ENCODE measurements around the gene MAP2K5.

- TF ChIP-seq, protein P1, sequence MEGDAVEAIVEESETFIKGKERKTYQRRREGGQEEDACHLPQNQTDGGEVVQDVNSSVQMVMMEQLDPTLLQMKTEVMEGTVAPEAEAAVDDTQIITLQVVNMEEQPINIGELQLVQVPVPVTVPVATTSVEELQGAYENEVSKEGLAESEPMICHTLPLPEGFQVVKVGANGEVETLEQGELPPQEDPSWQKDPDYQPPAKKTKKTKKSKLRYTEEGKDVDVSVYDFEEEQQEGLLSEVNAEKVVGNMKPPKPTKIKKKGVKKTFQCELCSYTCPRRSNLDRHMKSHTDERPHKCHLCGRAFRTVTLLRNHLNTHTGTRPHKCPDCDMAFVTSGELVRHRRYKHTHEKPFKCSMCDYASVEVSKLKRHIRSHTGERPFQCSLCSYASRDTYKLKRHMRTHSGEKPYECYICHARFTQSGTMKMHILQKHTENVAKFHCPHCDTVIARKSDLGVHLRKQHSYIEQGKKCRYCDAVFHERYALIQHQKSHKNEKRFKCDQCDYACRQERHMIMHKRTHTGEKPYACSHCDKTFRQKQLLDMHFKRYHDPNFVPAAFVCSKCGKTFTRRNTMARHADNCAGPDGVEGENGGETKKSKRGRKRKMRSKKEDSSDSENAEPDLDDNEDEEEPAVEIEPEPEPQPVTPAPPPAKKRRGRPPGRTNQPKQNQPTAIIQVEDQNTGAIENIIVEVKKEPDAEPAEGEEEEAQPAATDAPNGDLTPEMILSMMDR (IDR thresholded peaks at IDR 0.05) = no peak
- no peak for TF ChIP-seq POLR2A (IDR thresholded peaks at IDR 0.05)
Measured at GRCh38 chr15:67570875-67571647, 28.6 kb downstream of the MAP2K5 start.

Data from uterus (tissue), 2 donors.